Measurements from ENCODE around the gene BRD2. TPM values are rescaled to one million over a fixed set of nuclear protein-coding genes. Genes with fewer than 3 reads are reported as not detected.

Gene BRD2
- total RNA-seq, 1 experiment from 2014 or later, result 133 TPM

- DNase-seq (ENCODE audit: extremely low read depth, low read depth), result no peak
These were observed 51.0 kb downstream of the BRD2 start for GRCh38 chr6:33019372-33019771.

GRCh38 chr6:33021917-33022316 is 53.5 kb downstream of the BRD2 start:
- no peak for DNase-seq (ENCODE audit: extremely low read depth, low read depth)

GRCh38 chr6:33023536-33023935 is 55.1 kb downstream of the BRD2 start:
- DNase-seq (ENCODE audit: extremely low read depth, low read depth), result no peak

- DNase-seq (ENCODE audit: extremely low read depth, low read depth), result no peak
These were observed 56.1 kb downstream of the BRD2 start for GRCh38 chr6:33024521-33024920.

GRCh38 chr6:33028220-33028849 is 59.9 kb downstream of the BRD2 start:
- DNase-seq (ENCODE audit: extremely low read depth, low read depth), result no peak

GRCh38 chr6:33029328-33030184 is 61.2 kb downstream of the BRD2 start:
- no peak for DNase-seq (ENCODE audit: extremely low read depth, low read depth)

- no peak for DNase-seq (ENCODE audit: extremely low read depth, low read depth)
These were observed 61.9 kb downstream of the BRD2 start for GRCh38 chr6:33030245-33030644.

Other genes with a start within 250 kb of the BRD2 start
- gene HLA-DQA2, start 227.2 kb upstream of the BRD2 start, total RNA-seq (2014; rRNA removed; shearing (Covaris generic)), result not detected in 2 replicates
- gene HLA-DQB2, start 205.1 kb upstream of the BRD2 start, total RNA-seq (2014; rRNA removed; shearing (Covaris generic)), result not detected in 2 replicates
- 0.40 and 0.58 TPM in 2 replicates for gene HLA-DOB, start 151.6 kb upstream of the BRD2 start, total RNA-seq (2014; rRNA removed; shearing (Covaris generic))
- 29.8 and 30.7 TPM in 2 replicates for gene TAP2, start 129.9 kb upstream of the BRD2 start, total RNA-seq (2014; rRNA removed; shearing (Covaris generic))
- 48.2 and 50.3 TPM in 2 replicates for gene PSMB8, start 124.5 kb upstream of the BRD2 start, total RNA-seq (2014; rRNA removed; shearing (Covaris generic))
- 49.3 and 49.4 TPM in 2 replicates for gene TAP1, start 114.9 kb upstream of the BRD2 start, total RNA-seq (2014; rRNA removed; shearing (Covaris generic))
- gene PSMB9, start 114.4 kb upstream of the BRD2 start, total RNA-seq (2014; rRNA removed; shearing (Covaris generic)), result 20.3 and 21.4 TPM in 2 replicates
- gene HLA-DMB, start 27.6 kb upstream of the BRD2 start, total RNA-seq (2014; rRNA removed; shearing (Covaris generic)), result not detected in 2 replicates
- 1.2 and 2.0 TPM in 2 replicates for gene HLA-DMA, start 15.5 kb upstream of the BRD2 start, total RNA-seq (2014; rRNA removed; shearing (Covaris generic))
- gene HLA-DOA, start 41.0 kb downstream of the BRD2 start, total RNA-seq (2014; rRNA removed; shearing (Covaris generic)), result not detected in 2 replicates
- not detected in 2 replicates for gene HLA-DPA1, start 105.1 kb downstream of the BRD2 start, total RNA-seq (2014; rRNA removed; shearing (Covaris generic))
- gene HLA-DPB1, start 107.4 kb downstream of the BRD2 start, total RNA-seq (2014; rRNA removed; shearing (Covaris generic)), result not detected in 2 replicates
- 0.05 TPM in 1 of 2 replicates, not detected in the other for gene COL11A2, start 223.9 kb downstream of the BRD2 start, total RNA-seq (2014; rRNA removed; shearing (Covaris generic))
- 13.7 and 14.0 TPM in 2 replicates for gene RXRB, start 232.1 kb downstream of the BRD2 start, total RNA-seq (2014; rRNA removed; shearing (Covaris generic))
- 37.8 and 44.8 TPM in 2 replicates for gene SLC39A7, start 232.3 kb downstream of the BRD2 start, total RNA-seq (2014; rRNA removed; shearing (Covaris generic))
- gene HSD17B8, start 236.1 kb downstream of the BRD2 start, total RNA-seq (2014; rRNA removed; shearing (Covaris generic)), result 10.3 and 12.5 TPM in 2 replicates
- gene RING1, start 239.9 kb downstream of the BRD2 start, total RNA-seq (2014; rRNA removed; shearing (Covaris generic)), result 8.7 and 10.8 TPM in 2 replicates